ENCODE results near the gene LRMDA.

LRMDA gene

GRCh38 chr10:75407713-75408508 is 23.5 kb upstream of the LRMDA start (continued):
- TF ChIP-seq, protein P1, sequence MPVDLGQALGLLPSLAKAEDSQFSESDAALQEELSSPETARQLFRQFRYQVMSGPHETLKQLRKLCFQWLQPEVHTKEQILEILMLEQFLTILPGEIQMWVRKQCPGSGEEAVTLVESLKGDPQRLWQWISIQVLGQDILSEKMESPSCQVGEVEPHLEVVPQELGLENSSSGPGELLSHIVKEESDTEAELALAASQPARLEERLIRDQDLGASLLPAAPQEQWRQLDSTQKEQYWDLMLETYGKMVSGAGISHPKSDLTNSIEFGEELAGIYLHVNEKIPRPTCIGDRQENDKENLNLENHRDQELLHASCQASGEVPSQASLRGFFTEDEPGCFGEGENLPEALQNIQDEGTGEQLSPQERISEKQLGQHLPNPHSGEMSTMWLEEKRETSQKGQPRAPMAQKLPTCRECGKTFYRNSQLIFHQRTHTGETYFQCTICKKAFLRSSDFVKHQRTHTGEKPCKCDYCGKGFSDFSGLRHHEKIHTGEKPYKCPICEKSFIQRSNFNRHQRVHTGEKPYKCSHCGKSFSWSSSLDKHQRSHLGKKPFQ (tag by site-specific recombination; IDR thresholded peaks at IDR 0.05), result no peak
- TF ChIP-seq ZNF292 (tag by site-specific recombination; IDR thresholded peaks at IDR 0.05; ENCODE audit: borderline replicate concordance, low read depth), result no peak
- TF ChIP-seq ZNF214 (tag by site-specific recombination; IDR thresholded peaks at IDR 0.05; ENCODE audit: borderline replicate concordance), result no peak
- TF ChIP-seq SP2 (tag by site-specific recombination; IDR thresholded peaks at IDR 0.05), result no peak

DNA sequence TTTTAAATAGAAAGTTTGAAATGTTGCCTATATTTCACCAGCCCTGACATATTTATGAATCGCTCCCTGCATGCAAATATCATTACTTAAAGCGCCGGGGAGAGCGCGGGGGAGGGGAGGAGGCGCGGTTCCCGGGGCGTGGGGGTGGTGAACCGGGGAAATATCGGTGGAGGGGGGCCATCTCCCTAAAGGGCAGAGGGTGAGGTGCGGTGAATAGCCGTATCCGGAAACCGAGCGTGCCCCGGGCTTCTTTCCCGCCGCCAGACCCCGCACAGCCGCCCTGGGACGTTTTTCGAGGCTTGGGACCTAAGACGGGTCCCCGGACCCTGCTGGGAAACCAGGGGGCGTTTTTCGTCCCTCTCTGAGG is 22.9 kb upstream of the LRMDA start:
- TF ChIP-seq ZNF202 (tag by site-specific recombination; IDR thresholded peaks at IDR 0.05; ENCODE audit: borderline replicate concordance) (peak; percentile 86; the same call in 1 of the 2 replicates), ZNF629 (tag by site-specific recombination; IDR thresholded peaks at IDR 0.05) (no peak)
- ChIA-PET POLR2A (no interaction called here), CTCF (interaction anchor here (0.9 kb wide), 1 partner anchor 18 kb away, joined by 3 read pairs; no protein-coding TSS in a partner anchor)
- Histone ChIP-seq H3K36me3 (ENCODE audit: control insufficient read depth in 2 of 2, insufficient read depth in 1 of 2, low read length in 2 of 2) (peaks cover 0 to 17% of the 10 kb centered on the region in 2 experiments; a peak in 1 of 3 replicates), H3K4me3 (ENCODE audit: low read depth, low read length) (peak overlapping the region; percentile 54), H3K4me1 (ENCODE audit: control insufficient read depth, insufficient read depth, low read length) (no peaks in the 10 kb centered on the region), H3K27ac (ENCODE audit: extremely low read depth, low read depth, low read length) (peak overlapping the region; percentile 90; the same call in 1 of the 2 replicates), H3K9me3 (ENCODE audit: control insufficient read depth, insufficient read depth, low read depth, low read length) (no peaks in the 10 kb centered on the region)

GRCh38 chr10:75408911-75409885 is 22.2 kb upstream of the LRMDA start:
- H3K9me3 ChIP-seq (ENCODE audit: control insufficient read depth, insufficient read depth, low read depth, low read length), result no peaks in the 10 kb centered on the region
- peaks cover 0 to 17% of the 10 kb centered on the region in 2 experiments; a peak in 1 of 3 replicates for H3K36me3 ChIP-seq (ENCODE audit: control insufficient read depth in 2 of 2, insufficient read depth in 1 of 2, low read length in 2 of 2)
- H3K4me3 ChIP-seq (ENCODE audit: low read depth, low read length), result peak overlapping the region; percentile 54
- H3K27ac ChIP-seq (ENCODE audit: extremely low read depth, low read depth, low read length), result peak overlapping the region; percentile 90
- POLR2A ChIA-PET, result interaction anchor here (0.6 to 2.1 kb wide), 2 partner anchors 8 to 379 kb away, joined by 3 to 13 read pairs; partner anchors contain the start of gene ZNF503
- no peaks in the 10 kb centered on the region for H3K4me1 ChIP-seq (ENCODE audit: control insufficient read depth, insufficient read depth, low read length)
- CTCF ChIA-PET, result interaction anchor here (0.6 to 1.3 kb wide), 5 partner anchors 9 to 863 kb away, joined by 3 to 5 read pairs (median 3); no protein-coding TSS in a partner anchor
- peak; percentile 47; the same call in 1 of the 2 replicates for TF ChIP-seq ZNF843 (tag by site-specific recombination; IDR thresholded peaks at IDR 0.05)
- no peak for TF ChIP-seq ZNF621 (tag by site-specific recombination; IDR thresholded peaks at IDR 0.05)
- TF ChIP-seq ZBTB11 (tag by site-specific recombination; conservative IDR thresholded peaks at IDR 0.05; ENCODE audit: low read depth), result 0 out of 2 replicates have a peak, but pooled peaks have one; percentile 42
- TF ChIP-seq, protein P2, sequence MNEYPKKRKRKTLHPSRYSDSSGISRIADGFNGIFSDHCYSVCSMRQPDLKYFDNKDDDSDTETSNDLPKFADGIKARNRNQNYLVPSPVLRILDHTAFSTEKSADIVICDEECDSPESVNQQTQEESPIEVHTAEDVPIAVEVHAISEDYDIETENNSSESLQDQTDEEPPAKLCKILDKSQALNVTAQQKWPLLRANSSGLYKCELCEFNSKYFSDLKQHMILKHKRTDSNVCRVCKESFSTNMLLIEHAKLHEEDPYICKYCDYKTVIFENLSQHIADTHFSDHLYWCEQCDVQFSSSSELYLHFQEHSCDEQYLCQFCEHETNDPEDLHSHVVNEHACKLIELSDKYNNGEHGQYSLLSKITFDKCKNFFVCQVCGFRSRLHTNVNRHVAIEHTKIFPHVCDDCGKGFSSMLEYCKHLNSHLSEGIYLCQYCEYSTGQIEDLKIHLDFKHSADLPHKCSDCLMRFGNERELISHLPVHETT (tag by site-specific recombination; IDR thresholded peaks at IDR 0.05), result no peak
- no peak for TF ChIP-seq ZNF837 (tag by site-specific recombination; IDR thresholded peaks at IDR 0.05)
- peak; percentile 17; the same call in 1 of the 2 replicates for TF ChIP-seq ZSCAN5A (tag by site-specific recombination; IDR thresholded peaks at IDR 0.05)
- TF ChIP-seq ZNF274 (IDR thresholded peaks at IDR 0.05; ENCODE audit: low read length), result no peak
- TF ChIP-seq ZNF274 (tag by site-specific recombination; IDR thresholded peaks at IDR 0.05; ENCODE audit: borderline replicate concordance), result no peak
- no peak for TF ChIP-seq ZNF302 (tag by site-specific recombination; IDR thresholded peaks at IDR 0.05; ENCODE audit: low read depth)
- TF ChIP-seq ZNF138 (tag by site-specific recombination; IDR thresholded peaks at IDR 0.05; ENCODE audit: borderline replicate concordance), result no peak
- TF ChIP-seq YY1 (tag by site-specific recombination; IDR thresholded peaks at IDR 0.05), result no peak
- TF ChIP-seq ZNF610 (tag by site-specific recombination; IDR thresholded peaks at IDR 0.05; ENCODE audit: borderline replicate concordance), result 0 out of 2 replicates have a peak, but pooled peaks have one; percentile 26
- no peak for TF ChIP-seq ZNF544 (tag by site-specific recombination; IDR thresholded peaks at IDR 0.05)
- no peak for TF ChIP-seq FEZF1 (tag by site-specific recombination; IDR thresholded peaks at IDR 0.05)
- no peak for TF ChIP-seq ZNF146 (tag by site-specific recombination; IDR thresholded peaks at IDR 0.05)
- TF ChIP-seq ZNF10 (tag by site-specific recombination; IDR thresholded peaks at IDR 0.05), result no peak
